Measurements from ENCODE around the gene CCDC88C.

DNA sequence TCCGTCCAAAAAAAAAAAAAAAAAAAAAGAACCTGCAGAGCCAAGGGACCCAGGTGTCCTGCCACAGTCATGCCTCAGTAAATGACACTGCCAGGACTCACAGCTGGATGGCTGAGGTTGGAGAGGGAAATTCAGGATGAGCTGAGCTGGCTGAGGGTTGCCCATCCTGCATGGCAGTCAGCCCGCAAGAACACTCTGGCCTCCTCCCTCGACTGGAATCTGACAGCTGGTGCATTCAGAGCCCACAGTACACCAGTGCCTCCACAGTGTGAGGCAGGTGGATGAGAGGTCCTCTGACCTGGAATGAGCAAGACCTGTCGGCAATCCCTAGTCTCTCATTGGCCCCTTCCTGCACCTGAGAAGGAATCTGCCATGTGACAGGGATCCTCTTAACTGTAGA, 98.7 kb downstream of the CCDC88C start:
- TF ChIP-seq POLR2AphosphoS5 (IDR thresholded peaks at IDR 0.05; ENCODE audit: insufficient read depth, low read depth, low read length): no peak
- TF ChIP-seq, protein P1, sequence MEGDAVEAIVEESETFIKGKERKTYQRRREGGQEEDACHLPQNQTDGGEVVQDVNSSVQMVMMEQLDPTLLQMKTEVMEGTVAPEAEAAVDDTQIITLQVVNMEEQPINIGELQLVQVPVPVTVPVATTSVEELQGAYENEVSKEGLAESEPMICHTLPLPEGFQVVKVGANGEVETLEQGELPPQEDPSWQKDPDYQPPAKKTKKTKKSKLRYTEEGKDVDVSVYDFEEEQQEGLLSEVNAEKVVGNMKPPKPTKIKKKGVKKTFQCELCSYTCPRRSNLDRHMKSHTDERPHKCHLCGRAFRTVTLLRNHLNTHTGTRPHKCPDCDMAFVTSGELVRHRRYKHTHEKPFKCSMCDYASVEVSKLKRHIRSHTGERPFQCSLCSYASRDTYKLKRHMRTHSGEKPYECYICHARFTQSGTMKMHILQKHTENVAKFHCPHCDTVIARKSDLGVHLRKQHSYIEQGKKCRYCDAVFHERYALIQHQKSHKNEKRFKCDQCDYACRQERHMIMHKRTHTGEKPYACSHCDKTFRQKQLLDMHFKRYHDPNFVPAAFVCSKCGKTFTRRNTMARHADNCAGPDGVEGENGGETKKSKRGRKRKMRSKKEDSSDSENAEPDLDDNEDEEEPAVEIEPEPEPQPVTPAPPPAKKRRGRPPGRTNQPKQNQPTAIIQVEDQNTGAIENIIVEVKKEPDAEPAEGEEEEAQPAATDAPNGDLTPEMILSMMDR (IDR thresholded peaks at IDR 0.05; ENCODE audit: extremely low read depth in 1 of 2, insufficient read depth in 1 of 2, low read depth in 1 of 2, low read length in 2 of 2): no peak
- TF ChIP-seq POLR2A (IDR thresholded peaks at IDR 0.05; ENCODE audit: low read depth, low read length): no peak
- TF ChIP-seq, protein P2, sequence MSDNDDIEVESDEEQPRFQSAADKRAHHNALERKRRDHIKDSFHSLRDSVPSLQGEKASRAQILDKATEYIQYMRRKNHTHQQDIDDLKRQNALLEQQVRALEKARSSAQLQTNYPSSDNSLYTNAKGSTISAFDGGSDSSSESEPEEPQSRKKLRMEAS (IDR thresholded peaks at IDR 0.05; ENCODE audit: insufficient read depth, insufficient read length): no peak
- no peak for TF ChIP-seq EZH2 (IDR thresholded peaks at IDR 0.05; ENCODE audit: borderline replicate concordance, low read depth, low read length, severe bottlenecking)
- TF ChIP-seq FOS (IDR thresholded peaks at IDR 0.05; ENCODE audit: borderline replicate concordance, insufficient read depth, low read length): no peak
- TF ChIP-seq JUN (IDR thresholded peaks at IDR 0.05; ENCODE audit: borderline replicate concordance, insufficient read depth, insufficient read length, low read depth): no peak
- TF ChIP-seq MYC (IDR thresholded peaks at IDR 0.05; ENCODE audit: low read depth, low read length): no peak

Data from endothelial cell of umbilical vein (primary cell).